Fibroblast of lung (primary cell): ENCODE measurements around the gene TMPO. TPM values are rescaled to one million over a fixed set of nuclear protein-coding genes. Genes with fewer than 3 reads are reported as not detected.

Experiments used
- DNase-seq, 2 donors: peaks; one replicate each; pipeline versions ENCODE4 v3.0.0 to v3.0.0-alpha.2; 2010; ENCODE audit warnings: low read depth in 2 of 2
- H2AFZ ChIP-seq: 2 replicates; pipeline ENCODE4 v1.5.1; 2012; ENCODE audit warnings: low read length, control low read depth, inconsistent platforms
- H3K27ac ChIP-seq: 2 replicates; pipeline ENCODE4 v1.5.1; 2011; ENCODE audit warnings: low read length, control low read depth; ENCODE audit not compliant: insufficient read depth
- H3K27me3 ChIP-seq: 2 replicates; pipeline ENCODE4 v1.5.1; 2011; ENCODE audit warnings: mild to moderate bottlenecking, low read length; ENCODE audit not compliant: control insufficient read depth, insufficient read depth
- H3K36me3 ChIP-seq: 2 replicates; pipeline ENCODE4 v1.5.1; 2011; ENCODE audit warnings: low read length; ENCODE audit not compliant: control insufficient read depth, insufficient read depth
- H3K4me1 ChIP-seq: 2 replicates; pipeline ENCODE4 v1.5.1; 2011; ENCODE audit warnings: low read length; ENCODE audit not compliant: control insufficient read depth, insufficient read depth; ENCODE audit errors: extremely low read depth
- H3K4me2 ChIP-seq: 2 replicates; pipeline ENCODE4 v1.5.1; 2011; ENCODE audit warnings: low read length, control low read depth; ENCODE audit not compliant: insufficient read depth; ENCODE audit errors: extremely low read depth
- H3K4me3 ChIP-seq, 4 experiments: fragments of 200-600 bp in 1 of 4; sonication (generic) in 1 of 4; replicated peaks in 1 of 4; 2 replicates each; pipeline ENCODE4 v1.5.1; 2011 to 2016; ENCODE audit warnings: low read length in 4 of 4, low read depth in 3 of 4, mild to moderate bottlenecking in 3 of 4, control low read depth in 2 of 4, inconsistent platforms in 1 of 4, mixed read lengths in 1 of 4; ENCODE audit not compliant: insufficient read depth in 1 of 4; ENCODE audit errors: control extremely low read depth in 1 of 4
- H3K79me2 ChIP-seq: 2 replicates; pipeline ENCODE4 v1.5.1; 2012; ENCODE audit warnings: mild to moderate bottlenecking, low read length, inconsistent platforms; ENCODE audit not compliant: control insufficient read depth, insufficient read depth
- H3K9ac ChIP-seq: 2 replicates; pipeline ENCODE4 v1.5.1; 2011; ENCODE audit warnings: mild to moderate bottlenecking, low read length, control low read depth; ENCODE audit not compliant: insufficient read depth
- H3K9me3 ChIP-seq: 2 replicates; pipeline ENCODE4 v1.5.1; 2012; ENCODE audit warnings: low read depth, low read length; ENCODE audit not compliant: control insufficient read depth, insufficient read depth
- H4K20me1 ChIP-seq: 2 replicates; pipeline ENCODE4 v1.5.1; 2011; ENCODE audit warnings: low read length; ENCODE audit not compliant: control insufficient read depth, insufficient read depth; ENCODE audit errors: extremely low read depth
- EZH2 ChIP-seq: IDR thresholded peaks from 2 replicates; pipeline ENCODE4 v1.5.1; 2012; ENCODE audit warnings: low read length, control low read depth, mild to moderate bottlenecking; ENCODE audit errors: missing control alignments
- polyA plus RNA-seq, 2 donors: library from polyadenylated mRNA; depleted of rRNA in 1 of 2; stranded (reverse) in 1 of 2; unstranded in 1 of 2; fragments of >200 nt; gene quantifications; 2 replicates each; pipeline ENCODE4 v1.2.1, GENCODE V29; 2011 to 2012; ENCODE audit warnings: missing spikeins in 1 of 2
- total RNA-seq: library from RNA; depleted of rRNA; stranded (reverse); fragments of >200 nt; gene quantifications from 2 replicates; pipeline ENCODE4 v1.2.1, GENCODE V29; 2014
- TF ChIP-seq, protein P1 (sequence below), 2 donors: IDR thresholded peaks in 1 of 2; conservative IDR thresholded peaks in 1 of 2; 1 replicate in 1 of 2; 2 replicates in 1 of 2; pipeline ENCODE4 v1.5.1; 2011 to 2012; ENCODE audit warnings: low read length in 2 of 2, control low read depth in 1 of 2, inconsistent platforms in 1 of 2, low read depth in 1 of 2, mild to moderate bottlenecking in 1 of 2

The TMPO gene
- total and polyA plus RNA-seq, 2 donors (not counting 1 experiment from before 2014, with no cell fraction given): 37.7 to 42.1 TPM

DNA sequence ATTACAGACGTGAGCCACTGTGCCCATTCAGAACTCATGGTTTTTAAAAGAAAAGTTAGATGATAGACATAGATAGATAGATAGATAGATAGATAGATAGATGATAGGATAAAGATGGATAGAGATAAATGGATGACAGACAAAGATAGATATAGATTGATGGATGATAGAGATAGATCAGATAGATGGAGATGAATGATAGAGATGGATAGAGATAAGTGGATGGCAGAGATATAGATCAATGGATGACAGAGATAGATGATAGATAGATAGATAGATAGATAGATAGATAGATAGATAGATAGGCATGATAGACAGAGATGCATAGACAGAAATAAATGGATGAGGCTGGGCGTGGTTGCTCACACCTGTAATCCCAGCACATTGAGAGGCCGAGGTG, 64.4 kb downstream of the TMPO start:
- H3K4me1 ChIP-seq: no peaks in the 10 kb centered on the region
- no peak for TF ChIP-seq EZH2
- TF ChIP-seq, protein P1, sequence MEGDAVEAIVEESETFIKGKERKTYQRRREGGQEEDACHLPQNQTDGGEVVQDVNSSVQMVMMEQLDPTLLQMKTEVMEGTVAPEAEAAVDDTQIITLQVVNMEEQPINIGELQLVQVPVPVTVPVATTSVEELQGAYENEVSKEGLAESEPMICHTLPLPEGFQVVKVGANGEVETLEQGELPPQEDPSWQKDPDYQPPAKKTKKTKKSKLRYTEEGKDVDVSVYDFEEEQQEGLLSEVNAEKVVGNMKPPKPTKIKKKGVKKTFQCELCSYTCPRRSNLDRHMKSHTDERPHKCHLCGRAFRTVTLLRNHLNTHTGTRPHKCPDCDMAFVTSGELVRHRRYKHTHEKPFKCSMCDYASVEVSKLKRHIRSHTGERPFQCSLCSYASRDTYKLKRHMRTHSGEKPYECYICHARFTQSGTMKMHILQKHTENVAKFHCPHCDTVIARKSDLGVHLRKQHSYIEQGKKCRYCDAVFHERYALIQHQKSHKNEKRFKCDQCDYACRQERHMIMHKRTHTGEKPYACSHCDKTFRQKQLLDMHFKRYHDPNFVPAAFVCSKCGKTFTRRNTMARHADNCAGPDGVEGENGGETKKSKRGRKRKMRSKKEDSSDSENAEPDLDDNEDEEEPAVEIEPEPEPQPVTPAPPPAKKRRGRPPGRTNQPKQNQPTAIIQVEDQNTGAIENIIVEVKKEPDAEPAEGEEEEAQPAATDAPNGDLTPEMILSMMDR (conservative IDR thresholded peaks at IDR 0.05 in 1 of 2, IDR thresholded peaks at IDR 0.05 in 1 of 2; ENCODE audit: low read depth in 1 of 2, low read length in 2 of 2): no peak
- no peak overlapping the region for H3K4me2 ChIP-seq
- no peak overlapping the region for H2AFZ ChIP-seq
- H3K27me3 ChIP-seq: no peaks in the 10 kb centered on the region
- no peaks in the 10 kb centered on the region for H4K20me1 ChIP-seq
- no peak overlapping the region for H3K27ac ChIP-seq
- H3K36me3 ChIP-seq: no peaks in the 10 kb centered on the region
- DNase-seq: no peak
- no peaks in the 10 kb centered on the region for H3K9me3 ChIP-seq
- H3K79me2 ChIP-seq: no peaks in the 10 kb centered on the region
- H3K4me3 ChIP-seq: no peak overlapping the region
- no peak overlapping the region for H3K9ac ChIP-seq

DNA sequence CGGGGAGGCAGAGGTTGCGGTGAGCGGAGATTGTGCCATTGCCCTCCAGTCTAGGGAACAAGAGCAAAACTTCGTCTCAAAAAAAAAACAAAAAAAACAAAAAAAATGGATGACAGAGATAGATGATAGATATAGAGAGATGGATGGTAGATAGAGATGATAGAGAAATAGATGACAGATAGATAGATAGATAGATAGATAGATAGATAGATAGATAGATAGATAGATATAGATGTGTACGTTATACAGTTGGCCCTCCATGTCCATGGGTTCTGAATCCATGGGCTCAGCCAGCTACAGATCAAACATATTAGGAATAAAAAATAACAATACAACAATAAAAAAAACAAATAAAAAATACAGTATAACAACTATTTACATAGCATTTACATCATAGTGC, 65.3 kb downstream of the TMPO start:
- no peaks in the 10 kb centered on the region for H3K36me3 ChIP-seq
- no peaks in the 10 kb centered on the region for H3K27me3 ChIP-seq
- H3K9ac ChIP-seq: no peak overlapping the region
- no peak overlapping the region for H3K4me2 ChIP-seq
- no peak for DNase-seq
- H2AFZ ChIP-seq: no peak overlapping the region
- no peak for TF ChIP-seq EZH2
- TF ChIP-seq, protein P1 (conservative IDR thresholded peaks at IDR 0.05 in 1 of 2, IDR thresholded peaks at IDR 0.05 in 1 of 2; ENCODE audit: low read depth in 1 of 2, low read length in 2 of 2): no peak
- no peaks in the 10 kb centered on the region for H3K79me2 ChIP-seq
- H3K4me1 ChIP-seq: no peaks in the 10 kb centered on the region
- H3K4me3 ChIP-seq: no peak overlapping the region
- no peaks in the 10 kb centered on the region for H3K9me3 ChIP-seq
- H4K20me1 ChIP-seq: no peaks in the 10 kb centered on the region
- no peak overlapping the region for H3K27ac ChIP-seq

- Histone ChIP-seq H3K36me3 (no peaks in the 10 kb centered on the region), H3K9ac (no peak overlapping the region), H4K20me1 (no peaks in the 10 kb centered on the region), H3K4me2 (no peak overlapping the region), H3K79me2 (no peaks in the 10 kb centered on the region), H2AFZ (no peak overlapping the region), H3K27me3 (no peaks in the 10 kb centered on the region), H3K4me3 (no peak overlapping the region), H3K9me3 (no peaks in the 10 kb centered on the region), H3K4me1 (no peaks in the 10 kb centered on the region), H3K27ac (no peak overlapping the region)
- no peak for DNase-seq
- TF ChIP-seq, protein P1 (conservative IDR thresholded peaks at IDR 0.05 in 1 of 2, IDR thresholded peaks at IDR 0.05 in 1 of 2; ENCODE audit: low read depth in 1 of 2, low read length in 2 of 2): no peak
- TF ChIP-seq EZH2: no peak
Measured at GRCh38 chr12:98581101-98581500, 65.7 kb downstream of the TMPO start.
